K562 (cell line): Measurements from ENCODE around the gene EPHA2. TPM values are rescaled to one million over a fixed set of nuclear protein-coding genes. Genes with fewer than 3 reads are reported as not detected.

Experiments used
- ATAC-seq: fragments of 200-7000 bp; cut with Tn5 transposase; 3 replicates; pipeline ENCODE4 v1.9.1; 2020; ENCODE audit warnings: moderate library complexity
- BruUV-seq: library from RNA; stranded (reverse); fragments of 400-500 nt; replicated peaks from 2 replicates; lab custom pipeline; 2021; lab: Mats Ljungman, UMichigan
- CTCF ChIA-PET: fragments of 300-600 bp; formaldehyde crosslinking; extraction: SDS; loops from one replicate; lab custom pipeline; 2021; ENCODE audit warnings: low intra/inter-chr PET ratio; lab: Yijun Ruan, JAX
- POLR2A ChIA-PET: fragments of 300-600, 350-650 bp; sonication (Branson Sonifier 250); formaldehyde crosslinking; extraction: SDS; loops from one replicate; lab custom pipeline; 2021; ENCODE audit warnings: antibody characterized with exemption, inconsistent platforms; lab: Yijun Ruan, JAX
- DNase-seq, 4 experiments: peaks; one replicate each; pipeline versions ENCODE4 v3.0.0 to v3.0.0-alpha.2; 2011 to 2018; ENCODE audit warnings: low spot score in 3 of 4, mixed read lengths in 3 of 4; ENCODE audit errors: extremely low read depth in 1 of 4
- FAIRE-seq: peaks from 2 replicates; lab custom pipeline; 2011; peaks lifted over from hg19 to GRCh38; lab: Jason Lieb, UNC
- H2AFZ ChIP-seq: 2 replicates; pipeline ENCODE4 v1.6.0; 2011; ENCODE audit warnings: low read depth, low read length, control low read depth, inconsistent platforms
- H3K27ac ChIP-seq: fragments of 200-600 bp; 3 replicates; pipeline ENCODE4 v1.8.0; 2011; ENCODE audit warnings: low read depth, mild to moderate bottlenecking, control low read depth, inconsistent platforms, low read length, moderate library complexity, mixed read lengths; ENCODE audit errors: extremely low read depth
- H3K27me3 ChIP-seq, 2 experiments: fragments of 300-600 bp in 1 of 2; 2 replicates in 1 of 2; 3 replicates in 1 of 2; pipeline versions ENCODE4 v1.6.0 to v1.8.0; 2011; ENCODE audit warnings: inconsistent platforms in 2 of 2, low read length in 2 of 2, mild to moderate bottlenecking in 1 of 2, mixed read lengths in 1 of 2, moderate library complexity in 1 of 2; ENCODE audit not compliant: control insufficient read depth in 2 of 2, insufficient read depth in 2 of 2
- H3K36me3 ChIP-seq: fragments of 300-600 bp; 3 replicates; pipeline ENCODE4 v1.8.0; 2011; ENCODE audit warnings: mild to moderate bottlenecking, low read length, inconsistent platforms; ENCODE audit not compliant: control insufficient read depth, insufficient read depth
- H3K4me1 ChIP-seq, 2 experiments: fragments of 200-600 bp in 1 of 2; replicated peaks in 1 of 2; 2 replicates in 1 of 2; 3 replicates in 1 of 2; pipeline versions ENCODE4 v1.5.1 to v1.8.0; 2011; ENCODE audit warnings: inconsistent platforms in 2 of 2, low read length in 2 of 2, mild to moderate bottlenecking in 1 of 2, mixed read lengths in 1 of 2, moderate library complexity in 1 of 2; ENCODE audit not compliant: control insufficient read depth in 2 of 2, insufficient read depth in 2 of 2
- H3K4me2 ChIP-seq: 2 replicates; pipeline ENCODE4 v1.6.1; 2011; ENCODE audit warnings: low read length, control low read depth, inconsistent platforms, mixed read lengths; ENCODE audit not compliant: insufficient read depth
- H3K4me3 ChIP-seq: fragments of 200-600 bp; sonication (generic), shearing (Covaris generic); 2 replicates; pipeline ENCODE4 v1.5.1; 2016; ENCODE audit warnings: control low read depth, inconsistent platforms
- H3K79me2 ChIP-seq: fragments of 200-600 bp; 3 replicates; pipeline ENCODE4 v1.8.0; 2011; ENCODE audit warnings: low read length, inconsistent platforms; ENCODE audit not compliant: control insufficient read depth, insufficient read depth
- H3K9ac ChIP-seq, 2 experiments: 2 replicates each; pipeline versions ENCODE4 v1.6.0 to v1.6.1; 2011; ENCODE audit warnings: low read depth in 2 of 2, low read length in 2 of 2, control low read depth in 1 of 2, inconsistent platforms in 1 of 2, mild to moderate bottlenecking in 1 of 2, mixed read lengths in 1 of 2; ENCODE audit not compliant: insufficient read depth in 1 of 2
- H3K9me1 ChIP-seq: one replicate; pipeline ENCODE4 v1.6.0; 2011; ENCODE audit warnings: inconsistent platforms, mild to moderate bottlenecking, low read length, moderate library complexity; ENCODE audit not compliant: control insufficient read depth, insufficient read depth
- H3K9me3 ChIP-seq: replicated peaks from 2 replicates; pipeline ENCODE4 v1.5.1; 2011; ENCODE audit warnings: low read depth, low read length, inconsistent platforms; ENCODE audit not compliant: control insufficient read depth, insufficient read depth
- H4K20me1 ChIP-seq: replicated peaks from 2 replicates; pipeline ENCODE4 v1.6.1; 2011; ENCODE audit warnings: low read length, inconsistent platforms, mixed read lengths; ENCODE audit not compliant: control insufficient read depth, insufficient read depth
- ADNP ChIP-seq: fragments of 200-800 bp; sonication (Bioruptor generic); IDR thresholded peaks from 2 replicates; pipeline ENCODE4 v1.6.1; 2016; ENCODE audit warnings: missing genetic modification characterization, missing compliant biosample characterization
- BCOR ChIP-seq: fragments of 450-650 bp; IDR thresholded peaks from 2 replicates; pipeline ENCODE4 v1.6.1; 2016
- BRD4 ChIP-seq: fragments of 200-600 bp; sonication (generic); IDR thresholded peaks from 2 replicates; pipeline ENCODE4 v1.6.1; 2017; ENCODE audit warnings: inconsistent platforms
- CHCHD3 ChIP-seq: fragments of 250-450 bp; sonication (Bioruptor Pico); IDR thresholded peaks from 2 replicates; pipeline ENCODE4 v2.1.2; 2022; ENCODE audit warnings: mild to moderate bottlenecking
- E2F3 ChIP-seq: fragments of 250-450 bp; sonication (Bioruptor Pico); IDR thresholded peaks from 2 replicates; pipeline ENCODE4 v1.4.0; 2020; ENCODE audit warnings: mild to moderate bottlenecking
- ESRRA ChIP-seq: fragments of 450-650 bp; IDR thresholded peaks from 2 replicates; pipeline ENCODE4 v1.6.1; 2014; ENCODE audit warnings: low read depth, mild to moderate bottlenecking, moderate library complexity, borderline replicate concordance
- GATAD2A ChIP-seq: fragments of 450-650 bp; IDR thresholded peaks from 2 replicates; pipeline ENCODE4 v1.6.1; 2017
- HEY1 ChIP-seq: fragments of 250-450 bp; sonication (Bioruptor Pico); IDR thresholded peaks from 2 replicates; pipeline ENCODE4 v1.5.0; 2020; ENCODE audit warnings: mild to moderate bottlenecking, moderate library complexity, borderline replicate concordance
- HNRNPH1 ChIP-seq: fragments of 200-400 bp; formaldehyde crosslinking; optimal IDR thresholded peaks from 2 replicates; pipeline ENCODE3; 2017; ENCODE audit warnings: low read depth, mild to moderate bottlenecking, low read length, moderate library complexity
- KDM1A ChIP-seq, 2 experiments: fragments of 450-650 bp; IDR thresholded peaks; 2 replicates each; pipeline ENCODE4 v1.6.1; 2016; ENCODE audit warnings: mild to moderate bottlenecking in 2 of 2
- LARP7 ChIP-seq: fragments of 450-650 bp; IDR thresholded peaks from 2 replicates; pipeline ENCODE4 v1.6.1; 2016
- MIER1 ChIP-seq: fragments of 450-650 bp; IDR thresholded peaks from 2 replicates; pipeline ENCODE4 v1.6.1; 2016; ENCODE audit warnings: antibody characterized with exemption, mild to moderate bottlenecking, low read depth
- PML ChIP-seq: IDR thresholded peaks from 2 replicates; pipeline ENCODE4 v1.6.1; 2012; ENCODE audit warnings: low read length, inconsistent platforms
- RAD21 ChIP-seq, 2 experiments: fragments of 250-450 bp in 1 of 2; fragments of 450-650 bp in 1 of 2; sonication (Bioruptor Pico) in 1 of 2; formaldehyde crosslinking in 1 of 2; IDR thresholded peaks in 1 of 2; conservative IDR thresholded peaks in 1 of 2; 2 replicates each; pipeline versions ENCODE4 v1.4.0 to v1.8.0; 2020 to 2022; ENCODE audit warnings: mild to moderate bottlenecking in 2 of 2, moderate library complexity in 1 of 2
- RBBP5 ChIP-seq: fragments of 200-600 bp; sonication (generic); IDR thresholded peaks from 2 replicates; pipeline ENCODE4 v1.6.1; 2012; ENCODE audit warnings: borderline replicate concordance, mild to moderate bottlenecking, low read length, control low read depth, inconsistent platforms; ENCODE audit not compliant: insufficient read depth, poor library complexity, severe bottlenecking
- RBM25 ChIP-seq: fragments of 200-400 bp; formaldehyde crosslinking; IDR thresholded peaks from 2 replicates; pipeline ENCODE4 v1.6.1; 2018; ENCODE audit warnings: low read length, low read depth, moderate library complexity; ENCODE audit not compliant: severe bottlenecking
- RCOR1 ChIP-seq, 2 experiments: IDR thresholded peaks; 2 replicates each; pipeline ENCODE4 v1.6.1; 2012; ENCODE audit warnings: low read depth in 2 of 2, low read length in 2 of 2, borderline replicate concordance in 1 of 2, improper control_type of control experiment in 1 of 2
- ZBTB33 ChIP-seq: sonication (generic); formaldehyde crosslinking; IDR thresholded peaks from 2 replicates; pipeline ENCODE4 v1.8.1; 2023; ENCODE audit warnings: mild to moderate bottlenecking, missing genetic modification reagents
- ZFX ChIP-seq: sonication (generic); formaldehyde crosslinking; IDR thresholded peaks from 2 replicates; pipeline ENCODE4 v1.8.0; 2022; ENCODE audit warnings: mild to moderate bottlenecking, missing genetic modification reagents, moderate library complexity
- ZNF121 ChIP-seq: sonication (generic); formaldehyde crosslinking; conservative IDR thresholded peaks from 2 replicates; pipeline ENCODE4 v1.8.0; 2022; ENCODE audit warnings: missing genetic modification reagents
- ZNF311 ChIP-seq: fragments of 250-450 bp; sonication (Bioruptor Pico); IDR thresholded peaks from 2 replicates; pipeline ENCODE4 v1.4.0; 2020; ENCODE audit warnings: mild to moderate bottlenecking, moderate library complexity
- ZSCAN32 ChIP-seq: fragments of 450-650 bp; formaldehyde crosslinking; IDR thresholded peaks from 2 replicates; pipeline ENCODE4 v1.4.0; 2020; ENCODE audit warnings: mild to moderate bottlenecking, moderate library complexity
- WGBS: fragments of 100-300 bp; shearing (Covaris generic); methylation state at CpG from one replicate; pipeline ENCODE4 v1.1.6; 2016; ENCODE audit warnings: low coverage, mixed read lengths; ENCODE audit not compliant: insufficient coverage; ENCODE audit errors: missing lambda C conversion rate; 5-methylcytosine and 5-hydroxymethylcytosine counted together
- in situ Hi-C: fragments of 300-500 bp; cut with MboI; formaldehyde crosslinking; loops from 4 replicates; pipeline ENCODE4 v1.15.0; 2018; ENCODE audit warnings: inconsistent platforms, mixed read lengths
- intact Hi-C: fragments of 100-400 bp; cut with micrococcal nuclease; formaldehyde crosslinking; loops from 2 replicates; pipeline ENCODE4 v1.14.2; 2022
- polyA plus RNA-seq, 8 experiments: library from polyadenylated mRNA; depleted of rRNA in 4 of 8; stranded (reverse) in 5 of 8; unstranded in 3 of 8; fragments of >200 nt; fragmentation: Nextera tagmentation in 2 of 8; fragmentation: Illumina TruSeq in 1 of 8; extraction: Ambion mirVana in 2 of 8; extraction: Trizol in 1 of 8; gene quantifications; 2 replicates each; pipeline versions ENCODE4 v1.2.1 to v1.2.3, GENCODE V29; 2011 to 2014; ENCODE audit warnings: inconsistent platforms in 1 of 8, missing spikeins in 1 of 8
- total RNA-seq, 7 experiments: library from RNA; depleted of rRNA in 6 of 7; stranded (reverse); fragments of >200 nt in 6 of 7; fragmentation: Illumina TruSeq in 2 of 7; extraction: Trizol in 2 of 7; gene quantifications; 2 replicates each; pipeline versions ENCODE4 v1.2.1 to v1.2.3, GENCODE V29; 2011 to 2021; ENCODE audit warnings: low replicate concordance in 1 of 7

EPHA2 gene
- total and polyA plus RNA-seq, 9 of the 15 experiments (the other 6 are each of a cell fraction or from before 2014, with no cell fraction given), result 0.04 to 0.40 (median 0.07) TPM; not detected in 4

GRCh38 chr1:16174886-16175598 is 19.2 kb upstream of the EPHA2 start:
- intact Hi-C loops, result loop anchor here (5.0 kb wide), 1 partner anchor 33 kb away; no protein-coding TSS in a partner anchor
- POLR2A ChIA-PET, result interaction anchor here (0.6 to 0.7 kb wide), 2 partner anchors 93 to 231 kb away, joined by 3 read pairs; no protein-coding TSS in a partner anchor
- Histone ChIP-seq H3K4me1 (peaks cover 37 to 55% of the 10 kb centered on the region in 2 experiments), H3K4me2 (no peak overlapping the region), H3K4me3 (no peak overlapping the region), H3K9me3 (no peaks in the 10 kb centered on the region)
- TF ChIP-seq E2F3 (CRISPR knock-in tag) (no peak), GATAD2A (no peak), ZNF311 (CRISPR knock-in tag) (no peak), HNRNPH1 (no peak), CHCHD3 (CRISPR knock-in tag) (no peak), LARP7 (no peak), KDM1A (IDR thresholded peaks at IDR 0.05) (peak; percentile 30 to 71; a peak in 1 of 4 replicates), ZSCAN32 (no peak), ADNP (tag) (0 out of 2 replicates have a peak, but pooled peaks have one; percentile 8), RCOR1 (IDR thresholded peaks at IDR 0.05; ENCODE audit: borderline replicate concordance in 1 of 2, low read depth in 2 of 2, low read length in 2 of 2) (0 out of 4 replicates have a peak, but pooled peaks of 1 of the 2 experiments have one; percentile 41), BCOR (peak; percentile 71), BRD4 (no peak), ESRRA (no peak), ZNF121 (CRISPR knock-in tag) (peak; percentile 31; the same call in 1 of the 2 replicates), RBM25 (peak; percentile 84), MIER1 (no peak), ZBTB33 (CRISPR knock-in tag) (peak; percentile 79), ZFX (CRISPR knock-in tag) (no peak), HEY1 (no peak), RBBP5 (no peak), PML (no peak), RAD21 (CRISPR knock-in tag; conservative IDR thresholded peaks at IDR 0.05 in 1 of 2, IDR thresholded peaks at IDR 0.05 in 1 of 2) (no peak)
- TF ChIP-seq, all 486 proteins: peak for 7
- BruUV-seq, result no TSS peak
- H2AFZ ChIP-seq, result no peak overlapping the region
- WGBS, result 85% methylated on average over 20 of the region's 22 CpGs
- FAIRE-seq (no peak), DNase-seq (no peak), ATAC-seq (no peak)
- H3K9ac ChIP-seq, result peak overlapping the region in 1 of 2 experiments; percentile 84; a peak in 2 of 4 replicates
- H3K27me3 ChIP-seq, result no peaks in the 10 kb centered on the region
- no peaks in the 10 kb centered on the region for H3K79me2 ChIP-seq
- H3K36me3 ChIP-seq, result no peaks in the 10 kb centered on the region
- H3K27ac ChIP-seq, result no peak overlapping the region
- in situ Hi-C loops, result no loop called here
- CTCF ChIA-PET, result no interaction called here
- no peaks in the 10 kb centered on the region for H4K20me1 ChIP-seq
- no peaks in the 10 kb centered on the region for H3K9me1 ChIP-seq
